Measurements from ENCODE around the gene MARF1.

MARF1 gene

DNA sequence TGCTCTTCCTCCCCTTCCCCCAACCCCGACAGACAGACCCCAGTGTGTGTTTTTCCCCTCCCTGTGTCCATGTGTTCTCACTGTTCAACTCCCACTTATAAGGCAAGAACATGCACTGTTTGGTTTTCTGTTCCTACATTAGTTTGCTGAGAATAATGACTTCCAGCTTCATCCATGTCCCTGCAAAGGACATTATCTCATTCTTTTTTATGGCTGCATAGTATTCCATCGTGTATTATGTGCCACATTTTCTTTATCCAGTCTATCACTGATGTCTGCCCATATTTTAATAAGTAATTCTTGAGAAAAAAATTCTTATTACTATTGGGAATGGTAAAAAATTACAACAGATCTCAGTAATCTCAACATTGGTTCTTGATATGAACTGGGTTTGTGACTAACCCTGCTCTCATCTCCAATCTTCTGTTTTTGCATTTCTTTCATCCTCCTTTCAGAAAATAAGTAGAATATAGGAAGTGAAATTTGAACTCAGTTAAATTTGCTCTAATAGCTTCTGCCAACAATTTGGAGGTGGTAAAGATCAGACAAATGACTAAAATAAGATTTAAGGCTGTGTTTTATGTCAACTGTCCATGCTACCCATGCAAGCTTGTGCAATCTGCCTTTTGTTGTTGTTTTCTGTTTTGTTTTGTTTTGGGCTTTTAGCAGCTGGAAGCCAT, 11.1 kb downstream of the MARF1 start:
- FAIRE-seq (no peak), DNase-seq (ENCODE audit: insufficient read length, low spot score) (no peak)
- TF ChIP-seq POLR2A (IDR thresholded peaks at IDR 0.05; ENCODE audit: low read depth, low read length), result no peak

- FAIRE-seq (no peak), DNase-seq (ENCODE audit: insufficient read length, low spot score) (no peak)
- TF ChIP-seq POLR2A (IDR thresholded peaks at IDR 0.05; ENCODE audit: low read depth, low read length), result no peak
These were observed 21.1 kb downstream of the MARF1 start for GRCh38 chr16:15621889-15622288.

GRCh38 chr16:15621456-15621855, 21.5 kb downstream of the MARF1 start:
- no peak for FAIRE-seq

DNA sequence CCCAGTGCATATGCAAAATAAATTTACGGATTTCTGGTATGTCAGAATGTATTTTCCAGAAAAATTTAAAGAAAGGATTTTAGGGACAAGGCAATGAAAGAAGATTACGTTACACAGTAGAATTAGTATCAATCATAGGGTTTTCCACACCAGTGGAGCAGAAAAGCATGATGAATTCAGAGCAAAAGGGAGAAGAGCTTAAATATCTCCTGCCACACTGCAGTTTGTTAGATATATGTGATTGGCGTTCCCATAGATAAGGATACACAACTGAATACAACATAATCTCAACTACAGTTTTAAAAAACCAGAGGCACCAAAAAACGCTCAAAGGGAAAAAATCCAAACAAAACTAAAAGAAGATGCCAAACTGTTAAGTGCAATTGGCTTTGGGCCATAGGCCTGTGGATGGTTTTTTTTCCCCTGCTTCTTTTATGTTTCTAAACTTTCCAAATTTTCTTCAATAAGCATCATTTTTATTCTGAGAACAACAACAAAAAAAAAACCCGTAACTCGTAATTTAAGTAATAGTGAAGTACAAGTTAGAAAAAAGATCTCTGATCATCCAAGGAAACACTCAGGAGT, 22.3 kb downstream of the MARF1 start:
- no peak for FAIRE-seq
- TF ChIP-seq POLR2A (IDR thresholded peaks at IDR 0.05; ENCODE audit: low read depth, low read length), result no peak
- no peak for DNase-seq (ENCODE audit: insufficient read length, low spot score)

More at GRCh38 chr16:15621456-15621855, 21.5 kb downstream of the MARF1 start:
- no peak for DNase-seq (ENCODE audit: insufficient read length, low spot score)
- no peak for TF ChIP-seq POLR2A (IDR thresholded peaks at IDR 0.05; ENCODE audit: low read depth, low read length)

- TF ChIP-seq POLR2A (IDR thresholded peaks at IDR 0.05; ENCODE audit: low read depth, low read length), result no peak
- FAIRE-seq, result no peak
- DNase-seq (ENCODE audit: insufficient read length, low spot score), result no peak
These were observed 24.6 kb downstream of the MARF1 start for GRCh38 chr16:15618392-15618791.

DNA sequence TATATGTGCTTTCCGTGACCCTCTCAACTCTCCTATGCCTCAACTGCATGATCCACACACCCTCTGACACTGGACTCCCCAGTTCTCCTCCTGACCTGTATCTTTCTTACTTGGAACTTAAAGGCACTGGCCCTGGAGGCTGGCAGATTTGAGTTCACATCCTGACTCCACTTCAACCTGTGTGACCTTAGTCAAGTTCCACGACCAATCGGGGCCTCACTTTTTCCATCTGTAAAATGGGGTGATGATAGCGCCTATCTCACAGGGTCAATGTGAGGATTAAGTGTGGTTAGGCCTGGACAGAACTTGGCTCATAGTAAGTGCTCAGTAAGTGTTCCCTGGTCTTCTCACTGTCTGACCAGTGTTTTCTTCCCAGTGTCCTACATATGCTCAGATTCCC, 25.1 kb downstream of the MARF1 start:
- DNase-seq (ENCODE audit: insufficient read length, low spot score), result no peak
- no peak for TF ChIP-seq POLR2A (IDR thresholded peaks at IDR 0.05; ENCODE audit: low read depth, low read length)

DNA sequence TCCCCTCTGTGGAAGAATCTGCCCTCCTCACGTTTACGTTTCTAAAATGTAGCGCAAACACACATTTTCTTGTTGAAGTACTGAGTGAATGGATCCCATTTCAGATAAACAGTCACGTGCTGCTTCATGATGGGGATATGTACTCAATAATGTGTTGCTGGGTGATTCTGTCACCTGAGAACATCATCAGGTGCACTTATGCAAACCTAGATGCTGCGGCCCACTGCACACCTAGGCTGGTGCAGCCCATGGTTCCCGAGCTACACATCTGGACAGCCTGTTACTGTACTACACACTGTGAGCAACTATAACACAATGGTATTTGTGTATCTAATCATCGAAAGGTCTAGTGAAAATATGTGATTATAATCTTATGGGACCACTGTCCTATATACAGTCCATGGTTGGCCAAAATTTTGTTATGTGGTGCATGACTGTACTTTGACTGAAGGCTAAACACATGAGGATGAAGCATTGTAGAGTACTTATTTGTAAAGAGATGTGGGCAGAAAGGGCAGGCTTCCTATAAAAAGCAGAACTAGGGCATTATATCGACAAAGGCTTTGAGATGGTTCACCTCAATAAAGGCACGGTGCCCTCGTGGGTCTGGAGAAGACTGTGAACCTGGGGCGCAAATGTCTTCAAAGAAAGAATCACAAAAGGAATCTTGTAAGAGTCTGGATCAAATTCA, 26.3 kb downstream of the MARF1 start:
- FAIRE-seq, result no peak
- DNase-seq (ENCODE audit: insufficient read length, low spot score), result no peak
- no peak for TF ChIP-seq POLR2A (IDR thresholded peaks at IDR 0.05; ENCODE audit: low read depth, low read length)

More for the DNA sequence above, 25.1 kb downstream of the MARF1 start:
- FAIRE-seq, result no peak

GRCh38 chr16:15616012-15616411, 26.9 kb downstream of the MARF1 start:
- no peak for DNase-seq (ENCODE audit: insufficient read length, low spot score)
- TF ChIP-seq POLR2A (IDR thresholded peaks at IDR 0.05; ENCODE audit: low read depth, low read length), result no peak
- no peak for FAIRE-seq

DNA sequence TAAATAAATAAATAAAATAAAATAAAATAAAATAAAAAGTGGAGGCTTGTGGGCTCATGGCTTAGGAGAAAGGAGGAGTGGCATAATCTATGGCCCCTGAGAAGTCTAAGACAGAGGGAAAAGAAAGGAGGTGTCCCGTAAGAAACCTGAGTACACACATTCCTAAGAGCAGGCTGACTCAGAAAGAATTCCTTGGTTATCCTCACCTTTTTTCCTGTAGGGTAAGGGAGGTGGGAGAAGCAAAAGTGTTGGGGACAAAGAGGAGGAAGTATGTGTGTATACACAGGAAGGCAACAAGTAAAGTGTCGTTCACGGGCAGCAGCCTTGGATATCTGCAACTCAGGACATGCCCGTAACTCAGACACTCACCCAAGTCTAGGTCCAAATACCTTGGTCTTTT, 29.3 kb downstream of the MARF1 start:
- FAIRE-seq, result no peak
- DNase-seq (ENCODE audit: insufficient read length, low spot score), result no peak
- no peak for TF ChIP-seq POLR2A (IDR thresholded peaks at IDR 0.05; ENCODE audit: low read depth, low read length)

- TF ChIP-seq POLR2A (IDR thresholded peaks at IDR 0.05; ENCODE audit: low read depth, low read length), result no peak
- FAIRE-seq (no peak), DNase-seq (ENCODE audit: insufficient read length, low spot score) (no peak)
These were observed 31.3 kb downstream of the MARF1 start for GRCh38 chr16:15611610-15612009.

DNA sequence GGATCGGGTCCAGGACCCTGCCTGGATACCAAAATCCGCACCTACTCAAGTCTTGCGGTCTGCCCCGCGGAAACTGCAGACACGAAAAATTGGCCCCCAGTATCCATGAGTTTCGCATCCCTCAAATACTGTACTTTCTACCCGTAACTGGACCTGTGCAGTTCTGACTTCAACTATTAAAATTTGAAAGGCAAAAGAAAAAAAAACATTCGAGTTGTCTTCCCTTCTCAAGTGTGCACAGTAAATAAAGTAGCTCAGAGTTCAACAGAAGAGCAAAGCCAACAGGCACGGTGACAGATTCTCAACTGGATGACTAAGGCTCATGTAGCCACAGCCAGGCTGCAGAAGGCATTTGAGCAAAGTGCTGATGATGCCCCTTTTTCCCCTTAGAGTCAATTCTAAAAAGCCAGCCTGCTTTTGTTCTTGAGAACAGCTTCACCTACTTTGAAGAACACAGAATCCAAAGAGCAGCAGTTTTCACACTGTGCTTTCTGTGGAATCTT, 32.5 kb downstream of the MARF1 start:
- no peak for TF ChIP-seq POLR2A (IDR thresholded peaks at IDR 0.05; ENCODE audit: low read depth, low read length)
- FAIRE-seq (no peak), DNase-seq (ENCODE audit: insufficient read length, low spot score) (no peak)

- no peak for FAIRE-seq
- no peak for TF ChIP-seq POLR2A (IDR thresholded peaks at IDR 0.05; ENCODE audit: low read depth, low read length)
- DNase-seq (ENCODE audit: insufficient read length, low spot score), result no peak
These were observed 33.7 kb downstream of the MARF1 start for GRCh38 chr16:15609286-15609649.

DNA sequence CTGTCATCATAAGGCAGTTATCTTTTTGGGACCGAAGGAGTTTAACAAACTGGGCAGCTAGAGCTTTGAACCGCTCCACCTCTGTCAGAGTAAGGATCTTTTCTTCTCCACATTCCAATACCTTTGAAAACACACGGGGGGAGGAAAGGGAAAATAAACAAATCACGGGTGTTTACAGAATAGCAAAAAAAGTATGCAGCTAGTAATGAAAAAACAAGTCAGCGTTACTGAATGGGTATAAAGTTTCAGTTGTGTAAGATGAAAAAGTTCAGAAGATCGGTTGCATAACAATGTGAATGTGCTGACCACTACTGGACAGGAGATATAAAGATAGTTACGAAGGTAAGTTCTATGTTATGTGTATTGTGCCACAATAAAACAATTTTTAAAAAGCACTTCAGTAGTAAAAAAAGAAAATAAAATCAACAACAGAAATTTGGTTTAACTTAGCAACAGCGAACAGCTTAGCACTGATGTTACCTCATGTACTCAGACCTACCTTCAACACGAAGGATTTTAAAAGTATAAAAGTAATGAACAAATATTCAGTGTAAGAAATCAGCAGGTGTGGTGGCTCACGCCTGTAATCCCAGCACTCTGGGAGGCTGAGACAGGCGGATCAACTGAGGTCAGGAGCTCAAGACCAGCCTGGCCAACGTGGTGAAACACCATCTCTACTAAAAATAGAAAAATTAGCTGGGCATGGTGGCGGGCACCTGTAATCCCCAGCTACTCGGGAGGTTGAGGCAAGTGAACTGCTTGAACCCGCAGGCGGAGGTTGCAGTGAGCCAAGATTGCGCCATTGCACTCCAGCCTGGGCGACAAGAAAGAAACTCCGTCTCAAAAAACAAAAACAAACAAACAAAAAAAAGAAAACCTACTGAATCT, 34.3 kb downstream of the MARF1 start:
- FAIRE-seq, result no peak
- DNase-seq (ENCODE audit: insufficient read length, low spot score), result no peak
- no peak for TF ChIP-seq POLR2A (IDR thresholded peaks at IDR 0.05; ENCODE audit: low read depth, low read length)

All from H54 (cell line).